Inflammatory macrophage treated with lipopolysaccharide for 4 hours (primary cell): ENCODE measurements around the gene SNRPD2.
"Not testable (repeated sequence)": the region's sequence is repeated elsewhere in the genome, so short reads cannot be mapped to it uniquely, and the experiment has no call there.

Experiments used
- DNase-seq: peaks from one replicate; pipeline ENCODE4 v3.0.0-alpha.2; 2020

SNRPD2 gene

DNA sequence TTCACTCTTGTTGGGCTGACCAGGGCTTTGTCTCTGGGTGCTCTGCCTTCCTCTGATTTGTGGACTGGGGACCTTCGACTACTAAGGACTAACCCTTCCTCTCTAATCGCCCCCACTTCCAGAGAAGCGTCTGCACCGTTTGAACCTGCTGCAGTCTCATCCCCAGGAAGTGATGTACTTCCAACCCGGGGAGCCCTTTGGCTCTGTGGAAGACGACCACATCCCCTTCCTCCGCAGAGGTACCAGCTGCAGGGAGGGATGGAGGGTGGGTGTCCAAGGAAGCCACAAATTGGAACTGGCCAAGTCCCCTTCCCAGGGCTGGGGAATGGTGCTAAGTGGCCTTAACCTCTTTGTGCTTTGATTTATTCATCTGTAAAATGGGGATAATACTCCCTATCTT, 9.9 kb upstream of the SNRPD2 start:
- no peak for DNase-seq

DNA sequence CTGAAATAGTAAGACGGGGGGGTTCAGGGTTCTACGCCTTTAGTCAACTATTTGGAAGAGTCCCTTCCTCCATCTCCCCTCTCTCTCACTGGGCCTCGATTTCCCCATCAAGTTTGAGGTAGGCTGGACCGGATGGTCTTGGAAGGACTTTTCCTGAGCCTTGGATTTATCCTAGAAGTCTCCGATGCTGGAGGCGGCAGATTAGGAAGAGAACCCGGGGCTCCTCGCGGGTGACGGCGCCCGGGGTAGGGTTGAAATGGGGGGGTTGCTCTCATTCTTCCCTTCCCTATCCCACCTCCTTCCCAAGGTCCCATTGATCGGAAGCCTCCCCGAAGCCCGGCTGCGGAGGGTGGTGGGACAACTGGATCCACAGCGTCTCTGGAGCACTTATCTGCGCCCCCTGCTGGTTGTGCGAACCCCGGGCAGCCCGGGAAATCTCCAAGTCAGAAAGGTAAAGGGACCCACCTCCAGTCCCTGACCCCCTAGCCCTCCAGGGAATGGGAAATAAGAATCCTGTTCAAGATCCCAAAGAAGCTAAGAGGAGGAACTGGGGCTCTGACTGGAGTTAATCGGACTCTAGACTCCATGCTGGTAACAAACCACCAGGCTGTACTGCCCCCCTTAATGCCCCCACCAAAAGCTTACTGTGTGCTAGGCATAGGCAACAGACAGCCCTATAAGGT, 1.5 kb upstream of the SNRPD2 start:
- peak; percentile 74 for DNase-seq

DNA sequence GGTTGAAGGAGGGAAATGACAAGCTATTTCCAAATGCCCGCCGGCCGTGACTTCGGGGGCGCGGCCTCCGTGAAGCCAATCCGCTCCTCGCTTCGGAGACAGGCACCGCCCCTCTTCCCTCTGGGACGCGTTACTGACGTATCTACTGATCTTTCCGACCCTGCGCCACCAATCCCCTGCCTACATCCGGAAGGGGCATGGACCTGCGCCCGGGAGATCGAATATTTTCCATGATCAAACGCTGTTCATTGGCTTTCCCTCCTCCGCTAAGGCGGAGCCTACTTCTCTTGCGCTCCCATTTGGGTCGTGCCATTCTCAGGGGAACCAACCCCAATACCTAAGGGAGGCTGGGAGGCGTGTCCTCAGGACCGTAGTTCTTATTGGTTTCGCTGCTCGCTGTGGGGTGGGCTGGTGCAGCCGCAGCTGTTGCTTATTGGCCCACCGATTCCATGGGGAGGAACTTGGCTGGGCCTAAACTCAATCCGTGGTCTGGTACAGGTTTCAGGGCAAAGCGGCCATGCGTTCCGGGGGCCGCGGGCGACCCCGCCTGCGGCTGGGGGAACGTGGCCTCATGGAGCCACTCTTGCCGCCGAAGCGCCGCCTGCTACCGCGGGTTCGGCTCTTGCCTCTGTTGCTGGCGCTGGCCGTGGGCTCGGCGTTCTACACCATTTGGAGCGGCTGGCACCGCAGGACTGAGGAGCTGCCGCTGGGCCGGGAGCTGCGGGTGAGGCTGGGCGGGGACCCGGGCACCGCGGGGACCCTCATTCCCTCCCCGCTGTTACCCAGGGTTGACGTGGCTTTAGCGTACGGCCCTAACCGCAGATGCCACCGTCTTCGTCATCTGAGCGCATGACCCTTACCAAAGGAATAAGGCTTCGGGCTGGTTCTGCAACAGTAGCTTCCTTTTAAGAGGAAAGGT, 693 bp upstream of the SNRPD2 start, which contains the start of gene QPCTL:
QPCTL (plus strand) TSS at position 480 of the 919 bp plus-strand sequence; CDS start at position 518, 38 bp downstream.
- DNase-seq = peak; percentile 100

DNA sequence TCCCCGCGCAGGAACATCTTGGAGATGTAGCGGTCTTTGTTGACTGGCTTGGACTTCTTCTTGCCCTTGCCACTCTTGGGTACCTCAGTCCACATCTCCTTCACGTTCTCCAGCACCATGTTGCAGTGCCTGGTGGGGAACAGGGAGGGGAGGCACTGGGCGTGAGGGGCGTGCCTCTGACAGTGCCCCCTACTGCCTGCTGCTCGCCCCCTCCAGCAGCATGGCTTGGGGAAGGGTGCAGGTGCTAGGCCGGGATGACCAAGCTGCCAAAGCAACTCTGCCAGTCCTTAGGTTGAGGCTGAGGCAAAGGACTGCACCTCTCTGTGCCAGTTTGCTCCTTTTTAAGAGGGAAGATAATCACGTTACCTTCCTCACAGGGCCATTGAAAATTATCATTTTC, 4.2 kb downstream of the SNRPD2 start:
- DNase-seq = no peak

DNA sequence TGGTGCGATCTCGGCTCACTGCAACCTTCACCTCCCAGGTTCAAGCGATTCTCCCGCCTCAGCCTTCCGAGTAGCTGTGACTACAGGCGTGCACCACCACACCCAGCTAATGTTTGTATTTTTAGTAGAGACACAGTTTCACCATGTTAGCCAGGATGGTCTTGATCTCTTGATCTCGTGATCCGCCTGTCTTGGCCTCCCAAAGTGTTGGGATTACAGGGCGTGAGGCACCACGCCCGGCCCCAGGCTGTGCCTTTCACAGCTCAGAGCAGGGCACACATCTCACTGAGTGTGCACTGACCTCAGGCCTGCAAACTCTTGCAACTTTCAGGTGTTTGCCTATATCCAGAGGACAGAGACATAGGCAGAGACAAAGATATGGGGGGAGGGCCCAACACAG, 6.7 kb downstream of the SNRPD2 start:
- not testable (repeated sequence) for DNase-seq

DNA sequence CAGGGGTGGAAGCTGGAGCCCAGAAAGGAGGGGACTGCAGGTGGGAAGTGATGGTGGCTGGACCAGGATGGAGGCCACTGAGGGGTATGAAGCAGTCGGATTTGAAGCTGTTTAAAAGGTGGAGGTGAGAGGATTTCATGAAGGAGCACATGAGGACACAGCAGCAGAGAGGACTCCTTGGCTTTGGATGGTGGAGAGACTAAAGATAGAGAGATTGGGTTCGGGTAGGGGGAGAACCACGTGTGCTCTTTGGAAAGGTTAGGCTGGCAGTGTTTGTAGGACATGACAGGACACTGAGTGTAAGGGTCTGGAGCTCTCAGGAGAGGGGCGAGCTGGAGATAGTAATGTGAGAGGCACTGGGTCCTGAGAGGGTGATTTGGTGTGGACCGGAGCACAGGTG, 8.8 kb downstream of the SNRPD2 start:
- DNase-seq = no peak

GRCh38 chr19:45682117-45682516, 9.6 kb downstream of the SNRPD2 start:
- no peak for DNase-seq

DNA sequence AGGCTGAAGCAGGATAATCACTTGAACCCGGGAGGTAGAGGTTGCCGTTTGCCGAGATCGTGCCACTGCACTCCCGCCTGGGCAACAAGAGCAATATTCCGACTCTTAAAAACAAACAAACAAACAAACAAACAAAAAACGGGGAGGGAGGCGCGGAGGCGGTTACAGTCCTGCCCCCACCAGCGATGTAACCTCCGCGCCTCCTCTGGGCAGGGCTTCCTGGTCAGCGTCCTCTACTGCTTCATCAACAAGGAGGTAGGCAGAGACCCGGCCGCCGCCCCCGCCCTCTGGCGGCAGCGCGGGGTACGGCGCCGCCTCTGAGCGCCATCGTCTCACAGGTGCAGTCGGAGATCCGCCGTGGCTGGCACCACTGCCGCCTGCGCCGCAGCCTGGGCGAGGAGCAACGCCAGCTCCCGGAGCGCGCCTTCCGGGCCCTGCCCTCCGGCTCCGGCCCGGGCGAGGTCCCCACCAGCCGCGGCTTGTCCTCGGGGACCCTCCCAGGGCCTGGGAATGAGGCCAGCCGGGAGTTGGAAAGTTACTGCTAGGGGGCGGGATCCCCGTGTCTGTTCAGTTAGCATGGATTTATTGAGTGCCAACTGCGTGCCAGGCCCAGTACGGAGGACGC, 10.2 kb downstream of the SNRPD2 start:
- DNase-seq = peak; percentile 78

GRCh38 chr19:45677351-45678230, 14.2 kb downstream of the SNRPD2 start:
- DNase-seq = peak; percentile 55

DNA sequence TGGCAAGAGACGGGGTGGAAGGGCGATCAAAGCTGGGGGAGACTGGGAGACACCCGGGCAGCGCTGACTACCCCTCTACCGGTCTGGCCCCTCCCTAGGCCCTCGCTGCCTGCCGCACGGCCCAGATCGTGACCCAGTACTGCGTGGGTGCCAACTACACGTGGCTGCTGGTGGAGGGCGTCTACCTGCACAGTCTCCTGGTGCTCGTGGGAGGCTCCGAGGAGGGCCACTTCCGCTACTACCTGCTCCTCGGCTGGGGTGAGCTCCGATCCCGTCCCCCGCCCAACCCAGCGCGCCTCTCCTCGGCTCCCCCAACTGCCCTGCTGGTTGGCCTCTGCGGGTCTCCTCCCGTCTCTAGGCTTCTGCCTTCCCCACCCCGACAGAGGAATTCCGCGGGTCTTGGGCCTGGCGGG, 14.9 kb downstream of the SNRPD2 start:
- no peak for DNase-seq

DNA sequence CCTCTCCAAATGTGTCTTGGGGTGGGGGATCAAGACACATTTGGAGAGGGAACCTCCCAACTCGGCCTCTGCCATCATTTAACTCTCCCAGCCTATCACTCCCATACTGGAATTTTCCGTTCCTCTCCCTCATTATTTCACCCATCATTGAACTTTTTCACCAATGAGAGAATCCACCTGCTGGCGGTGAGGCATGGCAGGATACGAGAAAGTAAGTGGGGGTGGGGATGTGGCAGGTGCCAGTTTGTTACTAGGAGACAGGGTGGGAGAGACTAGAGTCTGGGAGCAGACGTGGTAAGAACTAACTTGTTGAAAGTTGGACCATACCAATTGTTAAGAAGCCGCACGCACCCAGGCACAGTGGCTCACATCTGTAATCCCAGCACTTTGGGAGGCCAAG, 16.8 kb downstream of the SNRPD2 start:
- DNase-seq = no peak

- DNase-seq = peak; percentile 87
Measured at GRCh38 chr19:45670670-45671453, 20.9 kb downstream of the SNRPD2 start.

GRCh38 chr19:45668342-45668871, 23.3 kb downstream of the SNRPD2 start:
- DNase-seq = peak; percentile 7

GRCh38 chr19:45667620-45668341, 24.0 kb downstream of the SNRPD2 start, which contains the start of gene GIPR:
TSS of gene GIPR (plus strand) at chr19:45668221. CDS start at chr19:45669521, 1,300 bp downstream.
- DNase-seq = peak; percentile 90

- no peak for DNase-seq
Measured at GRCh38 chr19:45664575-45664974, 27.2 kb downstream of the SNRPD2 start.

- DNase-seq = no peak
Measured at GRCh38 chr19:45663800-45664199, 28.0 kb downstream of the SNRPD2 start.

GRCh38 chr19:45660636-45661035, 31.1 kb downstream of the SNRPD2 start:
- no peak for DNase-seq

DNA sequence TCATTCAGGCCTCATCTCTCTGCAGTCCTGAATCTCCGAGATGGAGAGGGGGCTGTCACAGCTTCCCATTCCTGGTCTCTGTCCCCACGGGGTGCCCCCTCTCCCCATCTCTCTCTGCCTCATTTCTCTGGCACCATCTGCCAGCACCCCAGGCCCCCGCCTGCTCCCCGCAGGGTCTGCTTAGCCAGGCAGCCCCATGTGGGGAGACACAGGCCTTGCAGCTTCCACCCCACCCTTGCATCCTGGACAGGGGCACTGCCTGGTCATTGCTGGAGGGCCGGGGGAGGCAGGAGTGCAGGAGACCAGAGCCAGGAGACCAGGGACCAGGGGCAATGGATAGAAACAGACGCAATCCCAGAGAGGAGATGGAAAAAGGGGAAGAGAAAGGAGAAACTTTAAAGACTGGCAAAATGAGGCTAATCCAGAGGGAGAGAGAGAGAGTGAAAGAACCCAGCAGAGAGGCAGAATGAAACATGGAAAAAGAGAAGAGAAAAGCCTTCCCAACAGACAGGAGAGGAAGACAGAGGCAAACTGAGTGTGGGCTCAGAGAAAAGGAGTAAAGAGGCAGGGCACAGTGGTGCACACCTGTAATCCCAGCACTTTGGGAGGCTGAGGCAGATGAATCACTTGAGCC, 32.5 kb downstream of the SNRPD2 start:
- no peak for DNase-seq

DNA sequence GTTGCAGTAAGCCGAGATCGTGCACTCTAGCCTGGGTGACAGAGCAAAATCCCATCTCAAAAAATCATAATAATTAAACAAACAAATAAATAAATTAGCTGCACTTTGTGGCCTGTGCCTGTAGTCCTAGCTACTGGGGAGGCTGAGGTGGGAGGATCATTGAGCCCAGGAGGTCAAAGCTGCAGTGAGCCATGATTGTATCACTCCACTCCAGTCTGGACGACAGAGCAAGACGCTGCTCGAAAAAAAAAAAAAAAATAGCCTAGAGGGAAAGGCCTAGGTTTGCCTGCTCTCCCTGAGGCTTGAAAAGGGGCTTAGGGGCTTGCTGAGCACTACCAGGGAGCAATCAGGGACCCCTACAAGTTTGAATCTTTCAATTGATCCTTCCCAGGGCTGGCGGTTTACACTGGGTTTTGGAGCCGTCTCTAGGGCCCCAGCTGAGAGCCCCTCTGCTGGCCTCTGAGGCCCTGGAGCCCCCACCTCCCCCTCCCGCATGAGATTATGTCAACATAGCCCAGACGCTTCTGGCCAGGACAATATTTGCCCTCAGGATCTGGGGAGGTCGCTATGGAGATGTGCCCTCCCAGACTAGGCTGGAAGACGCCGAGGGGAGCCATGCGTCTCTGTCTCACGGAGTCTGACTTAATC, 34.1 kb downstream of the SNRPD2 start:
- no peak for DNase-seq

GRCh38 chr19:45655073-45655472, 36.7 kb downstream of the SNRPD2 start:
- no peak for DNase-seq
